ENCODE results near the gene CHP2. TPM values are rescaled to one million over a fixed set of nuclear protein-coding genes. Genes with fewer than 3 reads are reported as not detected.

The CHP2 gene
- total RNA-seq, 1 experiment from 2014 or later, result not detected

GRCh38 chr16:23773339-23773738 is 18.5 kb downstream of the CHP2 start:
- no peaks in the 10 kb centered on the region for H3K4me1 ChIP-seq (ENCODE audit: low read length)
- no peak overlapping the region for H3K27ac ChIP-seq (ENCODE audit: low read length)
- no peaks in the 10 kb centered on the region for H3K36me3 ChIP-seq (ENCODE audit: insufficient read depth, low read length)
- no peak overlapping the region for H3K9ac ChIP-seq (ENCODE audit: low read length)
- H3K79me2 ChIP-seq (ENCODE audit: low read length), result no peaks in the 10 kb centered on the region
- no peaks in the 10 kb centered on the region for H4K20me1 ChIP-seq (ENCODE audit: insufficient read depth, low read depth, low read length)
- no peak overlapping the region for H3K4me3 ChIP-seq (ENCODE audit: low read length)
- H3K9me3 ChIP-seq (ENCODE audit: low read length), result no peaks in the 10 kb centered on the region
- H3K4me2 ChIP-seq (ENCODE audit: low read depth, low read length, poor library complexity, severe bottlenecking), result no peak overlapping the region
- no peaks in the 10 kb centered on the region for H3K27me3 ChIP-seq (ENCODE audit: low read length)
- H2AFZ ChIP-seq (ENCODE audit: low read length), result no peak overlapping the region
- no peak for DNase-seq
- H3K9me2 ChIP-seq (replicated peaks; ENCODE audit: insufficient read depth, low read length), result no peaks in the 10 kb centered on the region

DNA sequence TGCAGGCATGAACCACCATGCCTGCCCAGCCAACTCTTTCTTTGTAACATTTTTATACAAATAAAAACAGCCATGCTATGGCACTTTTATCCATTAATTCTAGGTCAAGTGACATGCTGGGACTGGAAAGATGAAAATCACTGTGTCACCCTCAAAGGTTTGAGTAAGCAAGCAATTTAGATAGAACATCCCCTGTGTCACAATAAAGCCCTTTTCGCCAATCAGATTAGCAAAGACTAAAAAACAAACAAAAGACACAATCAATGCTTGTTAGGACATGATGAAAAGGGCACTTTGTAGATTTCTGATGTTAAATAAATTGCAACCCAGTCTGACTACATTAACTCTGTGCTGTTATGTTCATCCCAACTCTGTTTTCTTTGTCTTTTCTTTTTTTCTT is 26.4 kb downstream of the CHP2 start:
- Histone ChIP-seq H3K9me3 (ENCODE audit: low read length) (no peaks in the 10 kb centered on the region), H3K36me3 (ENCODE audit: insufficient read depth, low read length) (no peaks in the 10 kb centered on the region), H3K27me3 (ENCODE audit: low read length) (no peaks in the 10 kb centered on the region), H3K79me2 (ENCODE audit: low read length) (no peaks in the 10 kb centered on the region), H3K4me3 (ENCODE audit: low read length) (no peak overlapping the region), H3K4me1 (ENCODE audit: low read length) (no peaks in the 10 kb centered on the region), H3K4me2 (ENCODE audit: low read depth, low read length, poor library complexity, severe bottlenecking) (no peak overlapping the region), H3K9ac (ENCODE audit: low read length) (no peak overlapping the region), H2AFZ (ENCODE audit: low read length) (no peak overlapping the region), H3K27ac (ENCODE audit: low read length) (no peak overlapping the region), H4K20me1 (ENCODE audit: insufficient read depth, low read depth, low read length) (no peaks in the 10 kb centered on the region), H3K9me2 (replicated peaks; ENCODE audit: insufficient read depth, low read length) (no peaks in the 10 kb centered on the region)
- no peak for DNase-seq

- no peaks in the 10 kb centered on the region for H3K27me3 ChIP-seq (ENCODE audit: low read length)
- no peaks in the 10 kb centered on the region for H4K20me1 ChIP-seq (ENCODE audit: insufficient read depth, low read depth, low read length)
- H2AFZ ChIP-seq (ENCODE audit: low read length), result no peak overlapping the region
- no peak overlapping the region for H3K4me2 ChIP-seq (ENCODE audit: low read depth, low read length, poor library complexity, severe bottlenecking)
- H3K36me3 ChIP-seq (ENCODE audit: insufficient read depth, low read length), result no peaks in the 10 kb centered on the region
- H3K9me3 ChIP-seq (ENCODE audit: low read length), result no peaks in the 10 kb centered on the region
- H3K27ac ChIP-seq (ENCODE audit: low read length), result no peak overlapping the region
- H3K4me1 ChIP-seq (ENCODE audit: low read length), result no peaks in the 10 kb centered on the region
- H3K9ac ChIP-seq (ENCODE audit: low read length), result no peak overlapping the region
- H3K4me3 ChIP-seq (ENCODE audit: low read length), result no peak overlapping the region
- no peaks in the 10 kb centered on the region for H3K9me2 ChIP-seq (replicated peaks; ENCODE audit: insufficient read depth, low read length)
- no peaks in the 10 kb centered on the region for H3K79me2 ChIP-seq (ENCODE audit: low read length)
- DNase-seq, result no peak
These were observed 30.1 kb downstream of the CHP2 start for GRCh38 chr16:23784811-23785447.

- H3K4me3 ChIP-seq (ENCODE audit: low read length), result no peak overlapping the region
- no peak overlapping the region for H2AFZ ChIP-seq (ENCODE audit: low read length)
- no peak for DNase-seq
- H3K27ac ChIP-seq (ENCODE audit: low read length), result no peak overlapping the region
- H3K9me3 ChIP-seq (ENCODE audit: low read length), result no peaks in the 10 kb centered on the region
- H3K4me1 ChIP-seq (ENCODE audit: low read length), result no peaks in the 10 kb centered on the region
- no peaks in the 10 kb centered on the region for H4K20me1 ChIP-seq (ENCODE audit: insufficient read depth, low read depth, low read length)
- no peaks in the 10 kb centered on the region for H3K36me3 ChIP-seq (ENCODE audit: insufficient read depth, low read length)
- no peaks in the 10 kb centered on the region for H3K79me2 ChIP-seq (ENCODE audit: low read length)
- no peak overlapping the region for H3K4me2 ChIP-seq (ENCODE audit: low read depth, low read length, poor library complexity, severe bottlenecking)
- H3K9me2 ChIP-seq (replicated peaks; ENCODE audit: insufficient read depth, low read length), result no peaks in the 10 kb centered on the region
- H3K9ac ChIP-seq (ENCODE audit: low read length), result no peak overlapping the region
- no peaks in the 10 kb centered on the region for H3K27me3 ChIP-seq (ENCODE audit: low read length)
These were observed 31.0 kb downstream of the CHP2 start for GRCh38 chr16:23785842-23786241.

GRCh38 chr16:23786964-23787561 is 32.2 kb downstream of the CHP2 start:
- Histone ChIP-seq H3K79me2 (ENCODE audit: low read length) (no peaks in the 10 kb centered on the region), H3K9ac (ENCODE audit: low read length) (no peak overlapping the region), H3K27ac (ENCODE audit: low read length) (no peak overlapping the region), H3K4me2 (ENCODE audit: low read depth, low read length, poor library complexity, severe bottlenecking) (no peak overlapping the region), H3K9me3 (ENCODE audit: low read length) (no peaks in the 10 kb centered on the region), H3K9me2 (replicated peaks; ENCODE audit: insufficient read depth, low read length) (no peaks in the 10 kb centered on the region), H3K27me3 (ENCODE audit: low read length) (no peaks in the 10 kb centered on the region), H4K20me1 (ENCODE audit: insufficient read depth, low read depth, low read length) (no peaks in the 10 kb centered on the region), H3K4me1 (ENCODE audit: low read length) (no peaks in the 10 kb centered on the region), H3K4me3 (ENCODE audit: low read length) (no peak overlapping the region), H3K36me3 (ENCODE audit: insufficient read depth, low read length) (no peaks in the 10 kb centered on the region), H2AFZ (ENCODE audit: low read length) (no peak overlapping the region)
- no peak for DNase-seq

DNA sequence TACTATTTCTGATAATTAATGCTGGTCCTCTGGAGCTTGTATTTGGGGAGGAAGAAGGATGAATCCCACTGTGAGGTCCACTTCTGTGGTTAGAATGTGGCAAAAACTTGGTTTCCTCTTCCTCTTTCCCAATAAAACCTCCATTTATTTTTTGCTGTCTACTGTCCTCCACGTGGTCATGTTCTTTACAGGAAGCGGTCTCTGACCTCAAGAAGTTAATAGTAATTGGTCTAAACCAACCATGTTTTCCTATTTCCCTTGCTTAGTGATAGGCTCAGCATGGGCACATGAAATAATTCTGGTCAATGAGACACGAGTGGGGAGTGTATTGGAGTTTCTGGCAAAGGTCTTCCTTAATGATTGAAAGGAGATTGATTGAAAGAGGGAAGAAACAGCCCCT is 33.9 kb downstream of the CHP2 start:
- Histone ChIP-seq H3K79me2 (ENCODE audit: low read length) (no peaks in the 10 kb centered on the region), H2AFZ (ENCODE audit: low read length) (no peak overlapping the region), H3K27ac (ENCODE audit: low read length) (no peak overlapping the region), H3K4me1 (ENCODE audit: low read length) (no peaks in the 10 kb centered on the region), H3K9ac (ENCODE audit: low read length) (no peak overlapping the region), H3K9me2 (replicated peaks; ENCODE audit: insufficient read depth, low read length) (no peaks in the 10 kb centered on the region), H3K4me2 (ENCODE audit: low read depth, low read length, poor library complexity, severe bottlenecking) (no peak overlapping the region), H3K9me3 (ENCODE audit: low read length) (no peaks in the 10 kb centered on the region), H3K36me3 (ENCODE audit: insufficient read depth, low read length) (no peaks in the 10 kb centered on the region), H3K27me3 (ENCODE audit: low read length) (no peaks in the 10 kb centered on the region), H3K4me3 (ENCODE audit: low read length) (no peak overlapping the region), H4K20me1 (ENCODE audit: insufficient read depth, low read depth, low read length) (no peaks in the 10 kb centered on the region)
- DNase-seq, result no peak

DNA sequence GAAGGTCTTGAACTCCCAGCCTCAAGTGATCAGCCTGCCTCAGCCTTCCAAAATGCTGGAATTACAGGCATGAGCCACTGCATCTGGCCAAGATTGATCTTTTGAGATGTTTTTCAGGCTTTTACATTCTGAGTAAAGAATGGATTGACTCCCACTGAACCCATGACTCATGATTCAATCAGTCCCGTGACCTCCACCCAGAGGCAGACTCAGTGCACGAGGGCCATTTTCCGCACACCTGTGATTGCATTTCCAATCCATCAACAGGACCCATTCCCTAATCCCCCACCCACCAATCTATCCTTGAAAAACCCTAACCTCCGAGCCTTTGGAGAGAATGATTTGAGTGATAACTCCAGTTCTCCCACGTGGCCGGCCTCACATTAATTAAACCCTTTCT is 40.6 kb downstream of the CHP2 start:
- H3K4me3 ChIP-seq (ENCODE audit: low read length), result no peak overlapping the region
- H3K9me2 ChIP-seq (replicated peaks; ENCODE audit: insufficient read depth, low read length), result no peaks in the 10 kb centered on the region
- no peaks in the 10 kb centered on the region for H3K27me3 ChIP-seq (ENCODE audit: low read length)
- no peak overlapping the region for H3K9ac ChIP-seq (ENCODE audit: low read length)
- no peaks in the 10 kb centered on the region for H3K36me3 ChIP-seq (ENCODE audit: insufficient read depth, low read length)
- no peaks in the 10 kb centered on the region for H3K4me1 ChIP-seq (ENCODE audit: low read length)
- no peak overlapping the region for H2AFZ ChIP-seq (ENCODE audit: low read length)
- no peak overlapping the region for H3K4me2 ChIP-seq (ENCODE audit: low read depth, low read length, poor library complexity, severe bottlenecking)
- H3K79me2 ChIP-seq (ENCODE audit: low read length), result no peaks in the 10 kb centered on the region
- no peaks in the 10 kb centered on the region for H3K9me3 ChIP-seq (ENCODE audit: low read length)
- no peak overlapping the region for H3K27ac ChIP-seq (ENCODE audit: low read length)
- H4K20me1 ChIP-seq (ENCODE audit: insufficient read depth, low read depth, low read length), result no peaks in the 10 kb centered on the region
- no peak for DNase-seq

GRCh38 chr16:23796941-23797340 is 42.1 kb downstream of the CHP2 start:
- no peak overlapping the region for H3K4me3 ChIP-seq (ENCODE audit: low read length)
- H3K36me3 ChIP-seq (ENCODE audit: insufficient read depth, low read length), result no peaks in the 10 kb centered on the region

More at GRCh38 chr16:23796941-23797340, 42.1 kb downstream of the CHP2 start:
- Histone ChIP-seq H3K27ac (ENCODE audit: low read length) (no peak overlapping the region), H3K4me2 (ENCODE audit: low read depth, low read length, poor library complexity, severe bottlenecking) (no peak overlapping the region), H3K9ac (ENCODE audit: low read length) (no peak overlapping the region), H3K9me2 (replicated peaks; ENCODE audit: insufficient read depth, low read length) (no peaks in the 10 kb centered on the region), H3K9me3 (ENCODE audit: low read length) (no peaks in the 10 kb centered on the region), H3K27me3 (ENCODE audit: low read length) (no peaks in the 10 kb centered on the region), H2AFZ (ENCODE audit: low read length) (no peak overlapping the region), H4K20me1 (ENCODE audit: insufficient read depth, low read depth, low read length) (no peaks in the 10 kb centered on the region), H3K4me1 (ENCODE audit: low read length) (no peaks in the 10 kb centered on the region), H3K79me2 (ENCODE audit: low read length) (no peaks in the 10 kb centered on the region)
- DNase-seq, result no peak

Measured in Karpas-422 (cell line).